ENCODE results near the gene SPG7.

- no peak for TF ChIP-seq POLR2A (IDR thresholded peaks at IDR 0.05)
- TF ChIP-seq, protein P1, sequence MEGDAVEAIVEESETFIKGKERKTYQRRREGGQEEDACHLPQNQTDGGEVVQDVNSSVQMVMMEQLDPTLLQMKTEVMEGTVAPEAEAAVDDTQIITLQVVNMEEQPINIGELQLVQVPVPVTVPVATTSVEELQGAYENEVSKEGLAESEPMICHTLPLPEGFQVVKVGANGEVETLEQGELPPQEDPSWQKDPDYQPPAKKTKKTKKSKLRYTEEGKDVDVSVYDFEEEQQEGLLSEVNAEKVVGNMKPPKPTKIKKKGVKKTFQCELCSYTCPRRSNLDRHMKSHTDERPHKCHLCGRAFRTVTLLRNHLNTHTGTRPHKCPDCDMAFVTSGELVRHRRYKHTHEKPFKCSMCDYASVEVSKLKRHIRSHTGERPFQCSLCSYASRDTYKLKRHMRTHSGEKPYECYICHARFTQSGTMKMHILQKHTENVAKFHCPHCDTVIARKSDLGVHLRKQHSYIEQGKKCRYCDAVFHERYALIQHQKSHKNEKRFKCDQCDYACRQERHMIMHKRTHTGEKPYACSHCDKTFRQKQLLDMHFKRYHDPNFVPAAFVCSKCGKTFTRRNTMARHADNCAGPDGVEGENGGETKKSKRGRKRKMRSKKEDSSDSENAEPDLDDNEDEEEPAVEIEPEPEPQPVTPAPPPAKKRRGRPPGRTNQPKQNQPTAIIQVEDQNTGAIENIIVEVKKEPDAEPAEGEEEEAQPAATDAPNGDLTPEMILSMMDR (IDR thresholded peaks at IDR 0.05): no peak
Measured at GRCh38 chr16:89458551-89458950, 49.7 kb upstream of the SPG7 start.
